ENCODE results near the gene SLC35F2. TPM values are rescaled to one million over a fixed set of nuclear protein-coding genes. Genes with fewer than 3 reads are reported as not detected.

SLC35F2 gene
- total and polyA plus RNA-seq, 2 of the 8 experiments (the other 6 are each of a cell fraction or from before 2014, with no cell fraction given): 15.1 to 29.7 TPM

DNA sequence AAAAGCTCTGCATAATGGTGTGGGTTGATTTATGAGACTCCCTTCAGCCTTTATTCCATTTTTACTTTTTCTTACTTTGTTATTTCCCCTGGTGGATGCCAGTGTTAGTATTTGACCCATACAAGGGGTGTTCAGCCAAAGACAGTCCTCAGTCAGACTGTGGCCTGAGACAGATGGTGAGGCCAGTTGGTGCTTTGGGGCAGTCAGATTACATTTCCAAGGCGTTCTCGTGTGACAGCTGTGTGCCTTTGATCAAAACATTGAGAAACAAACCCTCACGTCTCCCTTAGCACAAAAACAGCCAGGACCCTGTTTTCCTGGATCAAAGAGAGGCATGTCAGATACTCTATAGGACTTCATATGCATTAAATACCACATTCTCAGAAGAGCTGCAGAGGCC, 115.4 kb downstream of the SLC35F2 start:
- no peak overlapping the region for H3K27ac ChIP-seq (ENCODE audit: low read depth, low read length)
- H3K56ac ChIP-seq (replicated peaks; ENCODE audit: insufficient read length, low read depth, low read length): no peak overlapping the region
- H4K20me1 ChIP-seq (replicated peaks in 1 of 2; ENCODE audit: control insufficient read depth in 1 of 2, insufficient read depth in 2 of 2, low read length in 2 of 2): no peaks in the 10 kb centered on the region
- 76% methylated on average over 3 of the region's 3 CpGs; no CpG with 5 or more reads in 1 of the 2 experiments for WGBS, 2 experiments (ENCODE audit: extremely low coverage in 1 of 2, insufficient coverage in 1 of 2, insufficient read length in 1 of 2, insufficient replicate concordance in 2 of 2, low coverage in 1 of 2, low lambda C conversion rate in 2 of 2, missing lambda C conversion rate in 1 of 2)
- peaks cover 0 to 3% (median 0%) of the 10 kb centered on the region in 4 experiments; a peak in 2 of 7 replicates for H3K4me1 ChIP-seq (replicated peaks in 1 of 4; ENCODE audit: control insufficient read depth in 3 of 4, insufficient read depth in 4 of 4, low read length in 3 of 4)
- no peak overlapping the region for H2BK120ac ChIP-seq (replicated peaks; ENCODE audit: low read depth, low read length)
- no peak overlapping the region for H3K4me2 ChIP-seq (ENCODE audit: insufficient read depth in 1 of 2, low read depth in 2 of 2, low read length in 2 of 2)
- FAIRE-seq (no peak), DNase-seq (ENCODE audit: low read depth in 1 of 2, low spot score in 2 of 2) (no peak)
- H2BK15ac ChIP-seq (ENCODE audit: low read length): no peak overlapping the region
- H2AK5ac ChIP-seq (ENCODE audit: low read depth, low read length): no peak overlapping the region
- H4K5ac ChIP-seq (ENCODE audit: insufficient read length, low read depth, low read length): no peak overlapping the region
- no peak overlapping the region for H3K9ac ChIP-seq (replicated peaks in 1 of 4; ENCODE audit: extremely low read depth in 1 of 4, low read depth in 3 of 4, low read length in 3 of 4)
- no peaks in the 10 kb centered on the region for H3K79me1 ChIP-seq (ENCODE audit: low read depth, low read length)
- H3K4me3 ChIP-seq (ENCODE audit: extremely low read depth in 1 of 4, insufficient read depth in 2 of 4, low read depth in 3 of 4, low read length in 4 of 4): no peak overlapping the region
- H3K23me2 ChIP-seq (ENCODE audit: low read depth, low read length): no peaks in the 10 kb centered on the region; the same call in 1 of the 2 replicates
- ChIA-PET CTCF (ENCODE audit: partially characterized antibody) (interaction anchor here (0.7 to 8.0 kb wide), 15 partner anchors 9 to 210 kb away, joined by 3 to 88 read pairs (median 4); no protein-coding TSS in a partner anchor), POLR2A (ENCODE audit: partially characterized antibody) (no interaction called here)
- no peak overlapping the region for H3K18ac ChIP-seq (ENCODE audit: extremely low read depth, low read length)
- no peak overlapping the region for H4K91ac ChIP-seq (replicated peaks; ENCODE audit: insufficient read length, low read length)
- H3K27me3 ChIP-seq (replicated peaks in 1 of 4; ENCODE audit: control insufficient read depth in 3 of 4, extremely low read depth in 1 of 4, insufficient read depth in 3 of 4, low read length in 3 of 4): no peaks in the 10 kb centered on the region
- no peak overlapping the region for H2AFZ ChIP-seq (ENCODE audit: low read length)
- H3K23ac ChIP-seq (ENCODE audit: insufficient read length): no peak overlapping the region
- no peaks in the 10 kb centered on the region for H3K9me3 ChIP-seq (ENCODE audit: insufficient read depth in 2 of 2, low read depth in 1 of 2, low read length in 1 of 2)
- H2BK20ac ChIP-seq (ENCODE audit: low read length): no peak overlapping the region
- no peak overlapping the region for H3K14ac ChIP-seq (ENCODE audit: insufficient read length)
- H3K79me2 ChIP-seq (ENCODE audit: control insufficient read depth in 1 of 2, insufficient read depth in 2 of 2, low read length in 2 of 2): no peaks in the 10 kb centered on the region
- H2BK5ac ChIP-seq (ENCODE audit: low read depth, low read length): no peak overlapping the region
- H3K4ac ChIP-seq (replicated peaks; ENCODE audit: insufficient read length, low read depth, low read length): peak overlapping the region; percentile 62
- no peak overlapping the region for H4K8ac ChIP-seq (ENCODE audit: extremely low read depth, insufficient read depth, low read length)
- no peaks in the 10 kb centered on the region for H3K36me3 ChIP-seq (ENCODE audit: control insufficient read depth in 2 of 4, insufficient read depth in 4 of 4, low read length in 3 of 4)
- no peak overlapping the region for H2BK12ac ChIP-seq (ENCODE audit: low read depth, low read length)
- TF ChIP-seq ASH2L (IDR thresholded peaks at IDR 0.05; ENCODE audit: low read length): no peak
- no peak for TF ChIP-seq SP1 (IDR thresholded peaks at IDR 0.05; ENCODE audit: low read depth, low read length)
- TF ChIP-seq RXRA (IDR thresholded peaks at IDR 0.05; ENCODE audit: insufficient read depth, low read depth, low read length): no peak
- no peak for TF ChIP-seq NRF1 (IDR thresholded peaks at IDR 0.05; ENCODE audit: low read depth, low read length)
- no peak for TF ChIP-seq EP300 (IDR thresholded peaks at IDR 0.05; ENCODE audit: borderline replicate concordance in 1 of 2, low read depth in 2 of 2, low read length in 2 of 2)
- no peak for TF ChIP-seq SAP30 (IDR thresholded peaks at IDR 0.05; ENCODE audit: insufficient read depth, insufficient replicate concordance, low read length)
- no peak for TF ChIP-seq POU5F1 (IDR thresholded peaks at IDR 0.05; ENCODE audit: low read depth, low read length)
- TF ChIP-seq CEBPB (IDR thresholded peaks at IDR 0.05; ENCODE audit: low read depth, low read length): no peak
- TF ChIP-seq, protein P1, sequence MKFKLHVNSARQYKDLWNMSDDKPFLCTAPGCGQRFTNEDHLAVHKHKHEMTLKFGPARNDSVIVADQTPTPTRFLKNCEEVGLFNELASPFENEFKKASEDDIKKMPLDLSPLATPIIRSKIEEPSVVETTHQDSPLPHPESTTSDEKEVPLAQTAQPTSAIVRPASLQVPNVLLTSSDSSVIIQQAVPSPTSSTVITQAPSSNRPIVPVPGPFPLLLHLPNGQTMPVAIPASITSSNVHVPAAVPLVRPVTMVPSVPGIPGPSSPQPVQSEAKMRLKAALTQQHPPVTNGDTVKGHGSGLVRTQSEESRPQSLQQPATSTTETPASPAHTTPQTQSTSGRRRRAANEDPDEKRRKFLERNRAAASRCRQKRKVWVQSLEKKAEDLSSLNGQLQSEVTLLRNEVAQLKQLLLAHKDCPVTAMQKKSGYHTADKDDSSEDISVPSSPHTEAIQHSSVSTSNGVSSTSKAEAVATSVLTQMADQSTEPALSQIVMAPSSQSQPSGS (IDR thresholded peaks at IDR 0.05; ENCODE audit: low read length): no peak
- TF ChIP-seq RFX5 (IDR thresholded peaks at IDR 0.05; ENCODE audit: borderline replicate concordance, low read depth, low read length): no peak

Data from H1 (cell line).